Ishikawa (cell line): ENCODE data around the gene CFAP68.
A peak's percentile ranks its signal among the peaks of the same experiment; 100 is the strongest.

ENCODE experiments used
- CEBPB ChIP-seq: IDR thresholded peaks from 2 replicates; pipeline ENCODE4 v1.6.1; 2012
- CREB1 ChIP-seq: IDR thresholded peaks from 2 replicates; pipeline ENCODE4 v1.6.1; 2012; ENCODE audit warnings: low read depth
- EP300 ChIP-seq: IDR thresholded peaks from 2 replicates; pipeline ENCODE4 v1.6.1; 2012; ENCODE audit warnings: borderline replicate concordance
- MAX ChIP-seq: IDR thresholded peaks from 2 replicates; pipeline ENCODE4 v1.6.1; 2012
- NFIC ChIP-seq: IDR thresholded peaks from 2 replicates; pipeline ENCODE4 v1.6.1; 2012
- TAF1 ChIP-seq: IDR thresholded peaks from 2 replicates; pipeline ENCODE4 v1.6.1; 2012; ENCODE audit warnings: low read depth, mild to moderate bottlenecking
- TCF12 ChIP-seq: IDR thresholded peaks from 2 replicates; pipeline ENCODE4 v1.6.1; 2012; ENCODE audit warnings: low read depth
- YY1 ChIP-seq: IDR thresholded peaks from 2 replicates; pipeline ENCODE4 v1.6.1; 2012; ENCODE audit warnings: low read depth
- TF ChIP-seq, protein P1 (sequence below): IDR thresholded peaks from 2 replicates; pipeline ENCODE4 v1.6.1; 2012; ENCODE audit warnings: low read depth, mild to moderate bottlenecking

- no peak for TF ChIP-seq TCF12
- TF ChIP-seq MAX, result peak; percentile 48; the same call in 1 of the 2 replicates
- no peak for TF ChIP-seq CREB1
- TF ChIP-seq EP300, result no peak
- TF ChIP-seq, protein P1, sequence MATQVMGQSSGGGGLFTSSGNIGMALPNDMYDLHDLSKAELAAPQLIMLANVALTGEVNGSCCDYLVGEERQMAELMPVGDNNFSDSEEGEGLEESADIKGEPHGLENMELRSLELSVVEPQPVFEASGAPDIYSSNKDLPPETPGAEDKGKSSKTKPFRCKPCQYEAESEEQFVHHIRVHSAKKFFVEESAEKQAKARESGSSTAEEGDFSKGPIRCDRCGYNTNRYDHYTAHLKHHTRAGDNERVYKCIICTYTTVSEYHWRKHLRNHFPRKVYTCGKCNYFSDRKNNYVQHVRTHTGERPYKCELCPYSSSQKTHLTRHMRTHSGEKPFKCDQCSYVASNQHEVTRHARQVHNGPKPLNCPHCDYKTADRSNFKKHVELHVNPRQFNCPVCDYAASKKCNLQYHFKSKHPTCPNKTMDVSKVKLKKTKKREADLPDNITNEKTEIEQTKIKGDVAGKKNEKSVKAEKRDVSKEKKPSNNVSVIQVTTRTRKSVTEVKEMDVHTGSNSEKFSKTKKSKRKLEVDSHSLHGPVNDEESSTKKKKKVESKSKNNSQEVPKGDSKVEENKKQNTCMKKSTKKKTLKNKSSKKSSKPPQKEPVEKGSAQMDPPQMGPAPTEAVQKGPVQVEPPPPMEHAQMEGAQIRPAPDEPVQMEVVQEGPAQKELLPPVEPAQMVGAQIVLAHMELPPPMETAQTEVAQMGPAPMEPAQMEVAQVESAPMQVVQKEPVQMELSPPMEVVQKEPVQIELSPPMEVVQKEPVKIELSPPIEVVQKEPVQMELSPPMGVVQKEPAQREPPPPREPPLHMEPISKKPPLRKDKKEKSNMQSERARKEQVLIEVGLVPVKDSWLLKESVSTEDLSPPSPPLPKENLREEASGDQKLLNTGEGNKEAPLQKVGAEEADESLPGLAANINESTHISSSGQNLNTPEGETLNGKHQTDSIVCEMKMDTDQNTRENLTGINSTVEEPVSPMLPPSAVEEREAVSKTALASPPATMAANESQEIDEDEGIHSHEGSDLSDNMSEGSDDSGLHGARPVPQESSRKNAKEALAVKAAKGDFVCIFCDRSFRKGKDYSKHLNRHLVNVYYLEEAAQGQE, result no peak
- no peak for TF ChIP-seq NFIC
- no peak; the same call in 1 of the 2 replicates for TF ChIP-seq TAF1
- TF ChIP-seq CEBPB, result no peak
- no peak for TF ChIP-seq YY1
Observed at GRCh38 chr11:111926505-111927391, 47.4 kb downstream of the CFAP68 start.
